Suprapubic skin (tissue), 4 donors: ENCODE data around the gene MDFI. TPM values are rescaled to one million over a fixed set of nuclear protein-coding genes. Genes with fewer than 3 reads are reported as not detected.

ENCODE experiments used
- DNase-seq, 2 donors: peaks; one replicate each; pipeline ENCODE4 v3.0.0-alpha.2; 2019; ENCODE audit warnings: low spot score in 2 of 2
- H3K27ac ChIP-seq: fragments of 200-600 bp; sonication (generic); one replicate; pipeline ENCODE4 v1.5.1; 2019
- H3K27me3 ChIP-seq: fragments of 200-600 bp; sonication (generic); one replicate; pipeline ENCODE4 v1.5.1; 2019
- H3K36me3 ChIP-seq: fragments of 200-600 bp; sonication (generic); one replicate; pipeline ENCODE4 v1.5.1; 2019
- H3K4me1 ChIP-seq: fragments of 200-600 bp; sonication (generic); one replicate; pipeline ENCODE4 v1.5.1; 2019
- H3K4me3 ChIP-seq: fragments of 200-600 bp; sonication (generic); one replicate; pipeline ENCODE4 v1.5.1; 2019; ENCODE audit warnings: mild to moderate bottlenecking
- H3K9me3 ChIP-seq: fragments of 200-600 bp; sonication (generic); one replicate; pipeline ENCODE4 v1.5.1; 2019
- EP300 ChIP-seq: sonication (generic); formaldehyde crosslinking; IDR thresholded peaks from one replicate; pipeline ENCODE4 v1.6.1; 2017; ENCODE audit warnings: antibody characterized with exemption
- POLR2A ChIP-seq, 2 donors: fragments of 450-650 bp; IDR thresholded peaks; one replicate each; pipeline ENCODE4 v1.6.1; 2017; ENCODE audit warnings: antibody characterized with exemption in 2 of 2, mild to moderate bottlenecking in 2 of 2, moderate library complexity in 2 of 2
- POLR2AphosphoS5 ChIP-seq, 3 donors: sonication (generic); formaldehyde crosslinking; IDR thresholded peaks; one replicate each; pipeline ENCODE4 v1.6.1; 2017; ENCODE audit warnings: antibody characterized with exemption in 3 of 3
- WGBS: methylation state at CpG from one replicate; pipeline ENCODE4 v1.1.5; 2018; 5-methylcytosine and 5-hydroxymethylcytosine counted together
- total RNA-seq, 4 donors: library from RNA; depleted of rRNA; stranded (reverse); fragments of >200 nt; gene quantifications; one replicate each; pipeline ENCODE4 v1.1.0, GENCODE V29; 2016
- TF ChIP-seq, protein P1 (sequence below), 2 donors: fragments of 200-600 bp in 1 of 2; fragments of 450-650 bp in 1 of 2; sonication (generic) in 1 of 2; IDR thresholded peaks; one replicate each; pipeline ENCODE4 v1.5.1; 2016 to 2019; ENCODE audit warnings: antibody characterized with exemption in 2 of 2, mild to moderate bottlenecking in 1 of 2, moderate library complexity in 1 of 2

The MDFI gene
- total RNA-seq, 4 donors from 2014 or later: 21.7 to 51.8 (median 31.4) TPM

DNA sequence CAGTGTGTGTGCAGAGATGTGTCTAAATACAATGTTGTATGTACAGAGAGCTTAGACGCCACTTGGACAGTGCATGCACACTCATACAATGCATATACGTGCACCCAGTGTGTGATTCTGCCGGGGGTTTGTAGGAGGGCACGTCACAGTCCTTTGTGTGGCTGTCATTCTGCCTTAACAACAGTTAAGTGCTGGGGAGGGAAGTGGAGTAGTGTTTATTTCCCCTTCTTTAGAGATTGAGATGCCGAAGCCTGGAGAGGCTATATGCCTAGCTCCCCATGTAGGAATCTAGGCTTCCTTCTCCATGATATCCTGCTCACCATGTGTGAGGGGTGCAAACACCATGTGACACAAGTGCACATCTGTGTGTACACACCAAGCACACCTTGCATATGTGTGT lies 38.2 kb downstream of the MDFI start:
- H3K36me3 ChIP-seq: no peaks in the 10 kb centered on the region
- no peak for DNase-seq
- H3K27me3 ChIP-seq: no peaks in the 10 kb centered on the region
- H3K4me1 ChIP-seq: no peaks in the 10 kb centered on the region
- TF ChIP-seq EP300 (no peak), POLR2AphosphoS5 (IDR thresholded peaks at IDR 0.05) (no peak), POLR2A (IDR thresholded peaks at IDR 0.05) (no peak)
- TF ChIP-seq, protein P1, sequence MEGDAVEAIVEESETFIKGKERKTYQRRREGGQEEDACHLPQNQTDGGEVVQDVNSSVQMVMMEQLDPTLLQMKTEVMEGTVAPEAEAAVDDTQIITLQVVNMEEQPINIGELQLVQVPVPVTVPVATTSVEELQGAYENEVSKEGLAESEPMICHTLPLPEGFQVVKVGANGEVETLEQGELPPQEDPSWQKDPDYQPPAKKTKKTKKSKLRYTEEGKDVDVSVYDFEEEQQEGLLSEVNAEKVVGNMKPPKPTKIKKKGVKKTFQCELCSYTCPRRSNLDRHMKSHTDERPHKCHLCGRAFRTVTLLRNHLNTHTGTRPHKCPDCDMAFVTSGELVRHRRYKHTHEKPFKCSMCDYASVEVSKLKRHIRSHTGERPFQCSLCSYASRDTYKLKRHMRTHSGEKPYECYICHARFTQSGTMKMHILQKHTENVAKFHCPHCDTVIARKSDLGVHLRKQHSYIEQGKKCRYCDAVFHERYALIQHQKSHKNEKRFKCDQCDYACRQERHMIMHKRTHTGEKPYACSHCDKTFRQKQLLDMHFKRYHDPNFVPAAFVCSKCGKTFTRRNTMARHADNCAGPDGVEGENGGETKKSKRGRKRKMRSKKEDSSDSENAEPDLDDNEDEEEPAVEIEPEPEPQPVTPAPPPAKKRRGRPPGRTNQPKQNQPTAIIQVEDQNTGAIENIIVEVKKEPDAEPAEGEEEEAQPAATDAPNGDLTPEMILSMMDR (IDR thresholded peaks at IDR 0.05): no peak
- no peak overlapping the region for H3K4me3 ChIP-seq
- 80% methylated on average over 5 of the region's 5 CpGs for WGBS
- no peaks in the 10 kb centered on the region for H3K9me3 ChIP-seq
- H3K27ac ChIP-seq: no peak overlapping the region

DNA sequence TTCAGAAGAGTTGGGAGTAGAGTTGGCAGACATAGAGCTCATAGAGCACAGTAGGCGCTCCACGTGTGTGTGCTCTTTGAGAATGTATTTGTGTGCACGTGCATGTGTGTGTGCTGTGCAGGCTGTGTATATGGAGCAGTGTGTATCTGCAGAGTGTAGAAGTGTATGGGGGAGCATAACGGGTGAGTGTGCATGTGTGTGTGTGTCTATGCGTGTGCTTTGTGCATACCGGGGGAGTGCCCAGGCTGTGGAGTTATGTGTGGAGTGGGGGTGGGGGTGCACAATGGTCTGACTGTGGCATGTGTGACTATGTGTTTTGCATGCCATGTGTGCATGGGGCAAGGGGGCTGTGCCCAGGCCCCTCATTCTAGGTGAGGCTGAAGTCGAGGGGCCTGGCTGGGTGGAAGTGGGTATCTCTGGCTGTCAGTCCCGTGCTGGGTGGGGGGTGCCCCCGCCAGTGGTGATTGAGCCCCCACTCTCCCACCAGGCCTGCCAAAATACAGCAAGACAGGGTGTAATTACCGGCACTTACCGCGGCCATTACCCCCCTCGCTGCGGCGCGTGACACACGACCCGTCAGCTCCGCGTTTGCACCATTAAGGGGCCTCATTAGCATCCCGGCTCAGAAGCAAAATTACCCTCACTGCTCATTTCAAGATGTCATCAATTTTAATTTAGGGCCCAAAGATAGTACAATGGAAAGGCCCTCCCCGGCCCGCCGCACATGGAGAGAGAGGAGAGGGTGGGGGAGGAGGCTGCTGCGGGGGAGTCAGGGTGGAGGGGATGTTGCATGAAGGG lies 39.1 kb downstream of the MDFI start:
- Histone ChIP-seq H3K9me3 (no peaks in the 10 kb centered on the region), H3K4me3 (no peak overlapping the region), H3K27me3 (no peaks in the 10 kb centered on the region), H3K36me3 (no peaks in the 10 kb centered on the region), H3K4me1 (peaks cover 2% of the 10 kb centered on the region), H3K27ac (no peak overlapping the region)
- WGBS: 81% methylated on average over 23 of the region's 25 CpGs
- no peak for DNase-seq
- TF ChIP-seq POLR2A (IDR thresholded peaks at IDR 0.05) (no peak), EP300 (no peak), POLR2AphosphoS5 (IDR thresholded peaks at IDR 0.05) (no peak)
- TF ChIP-seq, protein P1 (IDR thresholded peaks at IDR 0.05): no peak

DNA sequence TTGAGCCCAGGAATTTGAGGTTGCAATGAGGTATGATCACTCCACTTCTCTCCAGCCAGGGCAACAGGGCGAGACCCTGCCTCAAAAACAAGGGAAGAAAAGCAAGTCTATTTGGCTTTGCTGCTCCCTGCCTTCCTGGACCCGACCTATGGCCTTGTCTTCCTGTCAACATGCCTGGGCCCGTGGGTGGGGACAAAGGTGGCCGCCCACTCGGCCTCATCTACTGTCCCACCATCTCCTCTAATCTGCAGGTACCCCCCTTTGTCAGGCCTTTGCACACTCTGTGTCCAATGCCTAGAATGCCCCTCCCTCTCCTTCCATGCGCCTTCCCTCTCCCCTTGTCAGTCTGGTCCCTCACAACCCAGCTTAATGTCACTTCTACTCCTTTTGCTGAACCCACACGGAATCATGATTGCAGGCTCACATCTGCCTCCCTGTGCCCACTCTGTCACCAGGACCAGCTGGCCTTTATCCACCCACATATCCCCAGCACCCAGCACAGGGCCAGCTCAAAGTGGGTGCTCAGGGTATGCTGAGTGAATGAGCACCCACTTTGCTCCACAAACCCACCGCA lies 40.3 kb downstream of the MDFI start:
- WGBS: 90% methylated on average over 7 of the region's 8 CpGs
- Histone ChIP-seq H3K4me1 (peaks cover 15% of the 10 kb centered on the region), H3K4me3 (no peak overlapping the region), H3K27ac (no peak overlapping the region), H3K9me3 (no peaks in the 10 kb centered on the region), H3K27me3 (no peaks in the 10 kb centered on the region), H3K36me3 (no peaks in the 10 kb centered on the region)
- no peak for DNase-seq
- no peak for TF ChIP-seq POLR2AphosphoS5 (IDR thresholded peaks at IDR 0.05)
- TF ChIP-seq EP300: no peak
- no peak for TF ChIP-seq POLR2A (IDR thresholded peaks at IDR 0.05)
- TF ChIP-seq, protein P1 (IDR thresholded peaks at IDR 0.05): no peak

DNA sequence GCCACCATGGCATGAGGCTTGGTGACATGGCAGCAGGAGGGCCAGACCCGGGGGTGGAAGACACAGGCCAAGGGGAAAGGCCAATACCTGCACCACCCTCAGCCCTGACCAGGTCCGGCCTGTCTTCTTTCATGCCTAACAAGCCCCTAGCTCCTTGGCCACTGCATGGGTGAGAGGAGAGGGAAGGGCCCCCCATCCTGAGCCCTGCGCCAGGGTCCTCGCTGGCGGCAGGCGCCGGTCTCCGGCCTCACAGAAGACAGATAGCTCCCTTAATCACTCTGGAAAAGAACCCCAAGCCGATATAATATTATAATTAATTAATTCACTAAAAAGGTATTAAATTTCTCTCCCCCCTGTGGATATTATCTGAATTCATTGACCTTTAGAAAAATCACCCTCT lies 41.4 kb downstream of the MDFI start:
- 95% methylated on average over 8 of the region's 9 CpGs for WGBS
- no peak for DNase-seq

More for the DNA sequence above, 41.4 kb downstream of the MDFI start:
- H3K36me3 ChIP-seq: peaks cover 6% of the 10 kb centered on the region
- peaks cover 17% of the 10 kb centered on the region for H3K4me1 ChIP-seq
- no peak overlapping the region for H3K4me3 ChIP-seq
- no peaks in the 10 kb centered on the region for H3K27me3 ChIP-seq
- no peak overlapping the region for H3K27ac ChIP-seq
- TF ChIP-seq, protein P1 (IDR thresholded peaks at IDR 0.05): no peak
- TF ChIP-seq POLR2AphosphoS5 (IDR thresholded peaks at IDR 0.05) (no peak), EP300 (no peak), POLR2A (IDR thresholded peaks at IDR 0.05) (no peak)
- H3K9me3 ChIP-seq: no peaks in the 10 kb centered on the region
